Prostate gland (tissue), 2 donors: ENCODE data around the gene PLEKHN1. TPM values are rescaled to one million over a fixed set of nuclear protein-coding genes. Genes with fewer than 3 reads are reported as not detected.

Source experiments
- DNase-seq: peaks from one replicate; pipeline ENCODE4 v3.0.0-alpha.2; 2019; ENCODE audit warnings: low spot score
- H3K27ac ChIP-seq, 2 donors: fragments of 200-600 bp; sonication (generic); 2 replicates each; pipeline ENCODE4 v1.5.1; 2017 to 2019
- H3K27me3 ChIP-seq: fragments of 200-600 bp; sonication (generic); replicated peaks from 2 replicates; pipeline ENCODE4 v1.5.1; 2019; ENCODE audit not compliant: insufficient read depth
- H3K36me3 ChIP-seq, 2 donors: fragments of 200-600 bp; sonication (generic); 1 replicate in 1 of 2; 2 replicates in 1 of 2; pipeline versions ENCODE4 v1.5.1 to v1.8.1; 2017 to 2019
- H3K4me1 ChIP-seq: fragments of 200-600 bp; sonication (generic); replicated peaks from 2 replicates; pipeline ENCODE4 v1.5.1; 2019
- H3K4me3 ChIP-seq, 2 donors: fragments of 200-600 bp; sonication (generic); 2 replicates each; pipeline ENCODE4 v1.5.1; 2017 to 2019
- H3K9me3 ChIP-seq: fragments of 200-600 bp; sonication (generic); 2 replicates; pipeline ENCODE4 v1.5.1; 2017
- CTCF ChIP-seq, 4 experiments: fragments of 200-600 bp in 2 of 4; fragments of 450-650 bp in 2 of 4; sonication (generic) in 2 of 4; IDR thresholded peaks; 1 replicate in 3 of 4; 2 replicates in 1 of 4; pipeline ENCODE4 v1.5.1; 2016 to 2019; ENCODE audit warnings: antibody characterized with exemption in 4 of 4, mild to moderate bottlenecking in 2 of 4, moderate library complexity in 2 of 4
- POLR2A ChIP-seq: fragments of 450-650 bp; IDR thresholded peaks from one replicate; pipeline ENCODE4 v1.6.1; 2016; ENCODE audit warnings: antibody characterized with exemption, mild to moderate bottlenecking
- POLR2AphosphoS5 ChIP-seq: sonication (generic); formaldehyde crosslinking; IDR thresholded peaks from one replicate; pipeline ENCODE4 v1.6.1; 2017; ENCODE audit warnings: antibody characterized with exemption
- WGBS: methylation state at CpG from one replicate; pipeline ENCODE4 v1.1.5; 2018; 5-methylcytosine and 5-hydroxymethylcytosine counted together
- intact Hi-C: fragments of 100-400 bp; cut with DNase I; formaldehyde crosslinking; loops from one replicate; pipeline ENCODE4 v1.14.2; 2022
- total RNA-seq, 2 donors: library from RNA; depleted of rRNA; stranded (reverse); fragments of >200 nt; gene quantifications; one replicate each; pipeline ENCODE4 v1.1.0, GENCODE V29; 2016

PLEKHN1 gene
- total RNA-seq, 2 donors from 2014 or later = 1.4 to 6.4 TPM

- WGBS = 83% methylated on average over 40 of the region's 40 CpGs
- Histone ChIP-seq H3K27ac (no peak overlapping the region), H3K36me3 (no peaks in the 10 kb centered on the region), H3K4me1 (peaks cover 12% of the 10 kb centered on the region), H3K27me3 (no peaks in the 10 kb centered on the region), H3K9me3 (no peaks in the 10 kb centered on the region), H3K4me3 (no peak overlapping the region)
- DNase-seq = no peak
- TF ChIP-seq POLR2A (no peak), CTCF (IDR thresholded peaks at IDR 0.05) (no peak), POLR2AphosphoS5 (no peak)
- intact Hi-C loops = no loop called here
Measured at GRCh38 chr1:929712-930632, 36.3 kb upstream of the PLEKHN1 start.

- DNase-seq = no peak
- H3K4me1 ChIP-seq = peaks cover 16% of the 10 kb centered on the region
- H3K4me3 ChIP-seq = no peak overlapping the region
- no peak overlapping the region for H3K27ac ChIP-seq
- no peaks in the 10 kb centered on the region for H3K36me3 ChIP-seq
- WGBS = 67% methylated on average over 18 of the region's 18 CpGs
- TF ChIP-seq POLR2A = no peak
- no peak for TF ChIP-seq CTCF (IDR thresholded peaks at IDR 0.05)
- no peak for TF ChIP-seq POLR2AphosphoS5
- H3K9me3 ChIP-seq = no peaks in the 10 kb centered on the region
- intact Hi-C loops = no loop called here
- no peaks in the 10 kb centered on the region for H3K27me3 ChIP-seq
Measured at GRCh38 chr1:930633-931138, 35.6 kb upstream of the PLEKHN1 start.

- Histone ChIP-seq H3K27ac (no peak overlapping the region), H3K4me1 (peaks cover 16% of the 10 kb centered on the region), H3K9me3 (no peaks in the 10 kb centered on the region), H3K36me3 (no peaks in the 10 kb centered on the region), H3K4me3 (no peak overlapping the region), H3K27me3 (no peaks in the 10 kb centered on the region)
- DNase-seq = no peak
- WGBS = 65% methylated on average over 15 of the region's 15 CpGs
- TF ChIP-seq POLR2A (no peak), CTCF (IDR thresholded peaks at IDR 0.05) (no peak), POLR2AphosphoS5 (no peak)
- intact Hi-C loops = no loop called here
Measured at GRCh38 chr1:931380-932172, 34.7 kb upstream of the PLEKHN1 start.

- intact Hi-C loops = no loop called here
- H3K27ac ChIP-seq = no peak overlapping the region
- H3K4me1 ChIP-seq = peaks cover 16% of the 10 kb centered on the region
- H3K27me3 ChIP-seq = no peaks in the 10 kb centered on the region
- H3K36me3 ChIP-seq = no peaks in the 10 kb centered on the region
- DNase-seq = no peak
- no peaks in the 10 kb centered on the region for H3K9me3 ChIP-seq
- TF ChIP-seq CTCF (IDR thresholded peaks at IDR 0.05) (no peak), POLR2A (no peak), POLR2AphosphoS5 (no peak)
- no peak overlapping the region for H3K4me3 ChIP-seq
- 76% methylated on average over 16 of the region's 16 CpGs for WGBS
Measured at GRCh38 chr1:932173-932510, 34.1 kb upstream of the PLEKHN1 start.
